ENCODE results near the gene FGF2. TPM values are rescaled to one million over a fixed set of nuclear protein-coding genes. Genes with fewer than 3 reads are reported as not detected.
A peak's percentile ranks its signal among the peaks of the same experiment; 100 is the strongest.

Gene FGF2
- polyA plus RNA-seq, 1 donor, result 3.0 TPM

GRCh38 chr4:122901247-122902010, 74.8 kb downstream of the FGF2 start:
- no peaks in the 10 kb centered on the region for H3K27me3 ChIP-seq (ENCODE audit: control insufficient read depth, insufficient read depth, low read length)
- no peak overlapping the region for H3K4me3 ChIP-seq (ENCODE audit: low read length)
- no peaks in the 10 kb centered on the region for H3K9me3 ChIP-seq (ENCODE audit: control insufficient read depth, low read depth, low read length)
- no peaks in the 10 kb centered on the region for H3K4me1 ChIP-seq (ENCODE audit: control insufficient read depth, insufficient read depth, low read length)
- H3K36me3 ChIP-seq (ENCODE audit: control insufficient read depth, insufficient read depth, low read length), result peaks cover 4% of the 10 kb centered on the region
- 78% methylated on average over 2 of the region's 2 CpGs for WGBS (ENCODE audit: insufficient coverage, low lambda C conversion rate)
- no peak for DNase-seq
- no peak overlapping the region for H3K27ac ChIP-seq (ENCODE audit: low read length)

- Histone ChIP-seq H3K9me3 (ENCODE audit: control insufficient read depth, low read depth, low read length) (no peaks in the 10 kb centered on the region), H3K36me3 (ENCODE audit: control insufficient read depth, insufficient read depth, low read length) (peaks cover 4% of the 10 kb centered on the region), H3K4me3 (ENCODE audit: low read length) (no peak overlapping the region), H3K27ac (ENCODE audit: low read length) (no peak overlapping the region), H3K4me1 (ENCODE audit: control insufficient read depth, insufficient read depth, low read length) (no peaks in the 10 kb centered on the region), H3K27me3 (ENCODE audit: control insufficient read depth, insufficient read depth, low read length) (no peaks in the 10 kb centered on the region)
- DNase-seq, result no peak
Observed at GRCh38 chr4:122903766-122904288, 77.2 kb downstream of the FGF2 start.

- Histone ChIP-seq H3K27ac (ENCODE audit: low read length) (no peak overlapping the region), H3K9me3 (ENCODE audit: control insufficient read depth, low read depth, low read length) (no peaks in the 10 kb centered on the region), H3K36me3 (ENCODE audit: control insufficient read depth, insufficient read depth, low read length) (peaks cover 4% of the 10 kb centered on the region), H3K4me3 (ENCODE audit: low read length) (no peak overlapping the region), H3K4me1 (ENCODE audit: control insufficient read depth, insufficient read depth, low read length) (no peaks in the 10 kb centered on the region), H3K27me3 (ENCODE audit: control insufficient read depth, insufficient read depth, low read length) (no peaks in the 10 kb centered on the region)
- DNase-seq, result no peak
- no CpG with 5 or more reads among the region's 7 CpGs for WGBS (ENCODE audit: insufficient coverage, low lambda C conversion rate)
Observed at GRCh38 chr4:122906859-122907305, 80.3 kb downstream of the FGF2 start.

GRCh38 chr4:122908223-122908622, 81.6 kb downstream of the FGF2 start:
- WGBS (ENCODE audit: insufficient coverage, low lambda C conversion rate), result no CpG with 5 or more reads among the region's 1 CpG
- H3K4me3 ChIP-seq (ENCODE audit: low read length), result no peak overlapping the region
- no peaks in the 10 kb centered on the region for H3K27me3 ChIP-seq (ENCODE audit: control insufficient read depth, insufficient read depth, low read length)
- DNase-seq, result no peak
- H3K9me3 ChIP-seq (ENCODE audit: control insufficient read depth, low read depth, low read length), result no peaks in the 10 kb centered on the region
- no peak overlapping the region for H3K27ac ChIP-seq (ENCODE audit: low read length)
- peaks cover 4% of the 10 kb centered on the region for H3K36me3 ChIP-seq (ENCODE audit: control insufficient read depth, insufficient read depth, low read length)
- H3K4me1 ChIP-seq (ENCODE audit: control insufficient read depth, insufficient read depth, low read length), result no peaks in the 10 kb centered on the region

- Histone ChIP-seq H3K9me3 (ENCODE audit: control insufficient read depth, low read depth, low read length) (no peaks in the 10 kb centered on the region), H3K27ac (ENCODE audit: low read length) (no peak overlapping the region), H3K4me1 (ENCODE audit: control insufficient read depth, insufficient read depth, low read length) (no peaks in the 10 kb centered on the region), H3K36me3 (ENCODE audit: control insufficient read depth, insufficient read depth, low read length) (peaks cover 4% of the 10 kb centered on the region), H3K27me3 (ENCODE audit: control insufficient read depth, insufficient read depth, low read length) (no peaks in the 10 kb centered on the region), H3K4me3 (ENCODE audit: low read length) (no peak overlapping the region)
- 100% methylated on average over 2 of the region's 2 CpGs for WGBS (ENCODE audit: insufficient coverage, low lambda C conversion rate)
- DNase-seq, result no peak
Observed at GRCh38 chr4:122909683-122910082, 83.1 kb downstream of the FGF2 start.

- Histone ChIP-seq H3K4me3 (ENCODE audit: low read length) (no peak overlapping the region), H3K36me3 (ENCODE audit: control insufficient read depth, insufficient read depth, low read length) (peaks cover 2% of the 10 kb centered on the region), H3K27me3 (ENCODE audit: control insufficient read depth, insufficient read depth, low read length) (no peaks in the 10 kb centered on the region), H3K4me1 (ENCODE audit: control insufficient read depth, insufficient read depth, low read length) (no peaks in the 10 kb centered on the region), H3K9me3 (ENCODE audit: control insufficient read depth, low read depth, low read length) (no peaks in the 10 kb centered on the region), H3K27ac (ENCODE audit: low read length) (no peak overlapping the region)
- 83% methylated on average over 1 of the region's 1 CpG for WGBS (ENCODE audit: insufficient coverage, low lambda C conversion rate)
- DNase-seq, result no peak
Observed at GRCh38 chr4:122911588-122911987, 85.0 kb downstream of the FGF2 start.

- Histone ChIP-seq H3K4me1 (ENCODE audit: control insufficient read depth, insufficient read depth, low read length) (no peaks in the 10 kb centered on the region), H3K27me3 (ENCODE audit: control insufficient read depth, insufficient read depth, low read length) (no peaks in the 10 kb centered on the region), H3K9me3 (ENCODE audit: control insufficient read depth, low read depth, low read length) (no peaks in the 10 kb centered on the region), H3K36me3 (ENCODE audit: control insufficient read depth, insufficient read depth, low read length) (peaks cover 4% of the 10 kb centered on the region), H3K27ac (ENCODE audit: low read length) (no peak overlapping the region), H3K4me3 (ENCODE audit: low read length) (no peak overlapping the region)
- no CpG with 5 or more reads among the region's 1 CpG for WGBS (ENCODE audit: insufficient coverage, low lambda C conversion rate)
- DNase-seq, result no peak
Observed at GRCh38 chr4:122912810-122913575, 86.4 kb downstream of the FGF2 start.

GRCh38 chr4:122914292-122914904, 87.8 kb downstream of the FGF2 start:
- Histone ChIP-seq H3K4me1 (ENCODE audit: control insufficient read depth, insufficient read depth, low read length) (no peaks in the 10 kb centered on the region), H3K9me3 (ENCODE audit: control insufficient read depth, low read depth, low read length) (no peaks in the 10 kb centered on the region), H3K4me3 (ENCODE audit: low read length) (no peak overlapping the region), H3K27ac (ENCODE audit: low read length) (no peak overlapping the region), H3K27me3 (ENCODE audit: control insufficient read depth, insufficient read depth, low read length) (no peaks in the 10 kb centered on the region), H3K36me3 (ENCODE audit: control insufficient read depth, insufficient read depth, low read length) (peaks cover 4% of the 10 kb centered on the region)
- WGBS (ENCODE audit: insufficient coverage, low lambda C conversion rate), result 49% methylated on average over 2 of the region's 4 CpGs
- DNase-seq, result peak in 1 of 2 donors; percentile 42

- H3K4me1 ChIP-seq (ENCODE audit: control insufficient read depth, insufficient read depth, low read length), result no peaks in the 10 kb centered on the region
- no peak for DNase-seq
- no CpG with 5 or more reads among the region's 3 CpGs for WGBS (ENCODE audit: insufficient coverage, low lambda C conversion rate)
- no peaks in the 10 kb centered on the region for H3K27me3 ChIP-seq (ENCODE audit: control insufficient read depth, insufficient read depth, low read length)
- H3K4me3 ChIP-seq (ENCODE audit: low read length), result no peak overlapping the region
- H3K36me3 ChIP-seq (ENCODE audit: control insufficient read depth, insufficient read depth, low read length), result peaks cover 4% of the 10 kb centered on the region
- no peak overlapping the region for H3K27ac ChIP-seq (ENCODE audit: low read length)
- H3K9me3 ChIP-seq (ENCODE audit: control insufficient read depth, low read depth, low read length), result no peaks in the 10 kb centered on the region
Observed at GRCh38 chr4:122914938-122915337, 88.3 kb downstream of the FGF2 start.

GRCh38 chr4:122917731-122918130, 91.1 kb downstream of the FGF2 start:
- Histone ChIP-seq H3K4me1 (ENCODE audit: control insufficient read depth, insufficient read depth, low read length) (peaks cover 9% of the 10 kb centered on the region), H3K9me3 (ENCODE audit: control insufficient read depth, low read depth, low read length) (no peaks in the 10 kb centered on the region), H3K36me3 (ENCODE audit: control insufficient read depth, insufficient read depth, low read length) (peaks cover 4% of the 10 kb centered on the region), H3K4me3 (ENCODE audit: low read length) (no peak overlapping the region), H3K27ac (ENCODE audit: low read length) (no peak overlapping the region), H3K27me3 (ENCODE audit: control insufficient read depth, insufficient read depth, low read length) (no peaks in the 10 kb centered on the region)
- 94% methylated on average over 3 of the region's 5 CpGs for WGBS (ENCODE audit: insufficient coverage, low lambda C conversion rate)
- DNase-seq, result no peak

All from large intestine (tissue), 3 donors.